Liver (tissue), 2 donors: ENCODE measurements around the gene IRGQ.
"Not testable (repeated sequence)": the region's sequence is repeated elsewhere in the genome, so short reads cannot be mapped to it uniquely, and the experiment has no call there.

ENCODE experiments used
- FOXA1 ChIP-seq: IDR thresholded peaks from 2 replicates; pipeline ENCODE4 v1.6.1; 2016; ENCODE audit warnings: antibody characterized with exemption
- TF ChIP-seq, protein P1 (sequence below): fragments of 150-350 bp; IDR thresholded peaks from 2 replicates; pipeline ENCODE4 v1.5.1; 2017; ENCODE audit warnings: improper control_type of control experiment, low read depth, low read length; ENCODE audit not compliant: missing input control
- donor health status: healthy.

DNA sequence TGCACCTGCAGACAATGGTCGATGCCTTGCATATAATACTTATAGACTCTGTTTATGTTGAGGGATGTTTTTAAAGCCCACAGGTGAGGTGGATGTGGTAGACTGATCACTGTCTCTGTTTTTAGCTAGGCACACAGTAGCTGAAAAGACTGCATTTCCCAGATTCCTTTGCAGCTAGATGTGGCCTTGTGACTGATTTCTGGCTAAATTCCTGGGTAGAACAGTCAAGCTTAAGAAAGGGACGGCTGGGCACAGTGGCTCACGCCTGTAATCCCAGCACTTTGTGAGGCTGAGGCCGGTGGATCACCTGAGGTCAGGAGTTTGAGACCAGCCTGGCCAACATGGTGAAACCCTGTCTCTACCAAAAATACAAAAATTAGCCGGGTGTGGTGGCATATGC lies 4.4 kb upstream of the IRGQ start:
- TF ChIP-seq, protein P1, sequence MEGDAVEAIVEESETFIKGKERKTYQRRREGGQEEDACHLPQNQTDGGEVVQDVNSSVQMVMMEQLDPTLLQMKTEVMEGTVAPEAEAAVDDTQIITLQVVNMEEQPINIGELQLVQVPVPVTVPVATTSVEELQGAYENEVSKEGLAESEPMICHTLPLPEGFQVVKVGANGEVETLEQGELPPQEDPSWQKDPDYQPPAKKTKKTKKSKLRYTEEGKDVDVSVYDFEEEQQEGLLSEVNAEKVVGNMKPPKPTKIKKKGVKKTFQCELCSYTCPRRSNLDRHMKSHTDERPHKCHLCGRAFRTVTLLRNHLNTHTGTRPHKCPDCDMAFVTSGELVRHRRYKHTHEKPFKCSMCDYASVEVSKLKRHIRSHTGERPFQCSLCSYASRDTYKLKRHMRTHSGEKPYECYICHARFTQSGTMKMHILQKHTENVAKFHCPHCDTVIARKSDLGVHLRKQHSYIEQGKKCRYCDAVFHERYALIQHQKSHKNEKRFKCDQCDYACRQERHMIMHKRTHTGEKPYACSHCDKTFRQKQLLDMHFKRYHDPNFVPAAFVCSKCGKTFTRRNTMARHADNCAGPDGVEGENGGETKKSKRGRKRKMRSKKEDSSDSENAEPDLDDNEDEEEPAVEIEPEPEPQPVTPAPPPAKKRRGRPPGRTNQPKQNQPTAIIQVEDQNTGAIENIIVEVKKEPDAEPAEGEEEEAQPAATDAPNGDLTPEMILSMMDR: not testable (repeated sequence)
- TF ChIP-seq FOXA1: not testable (repeated sequence)
